NK-92 (cell line): ENCODE measurements around the gene TMEM181.
"Not testable (repeated sequence)": the region's sequence is repeated elsewhere in the genome, so short reads cannot be mapped to it uniquely, and the experiment has no call there.

ENCODE experiments used
- DNase-seq: peaks from one replicate; lab custom pipeline; 2025; ENCODE audit not compliant: unreplicated experiment; lab: John Stamatoyannopoulos, UW

Gene TMEM181

DNA sequence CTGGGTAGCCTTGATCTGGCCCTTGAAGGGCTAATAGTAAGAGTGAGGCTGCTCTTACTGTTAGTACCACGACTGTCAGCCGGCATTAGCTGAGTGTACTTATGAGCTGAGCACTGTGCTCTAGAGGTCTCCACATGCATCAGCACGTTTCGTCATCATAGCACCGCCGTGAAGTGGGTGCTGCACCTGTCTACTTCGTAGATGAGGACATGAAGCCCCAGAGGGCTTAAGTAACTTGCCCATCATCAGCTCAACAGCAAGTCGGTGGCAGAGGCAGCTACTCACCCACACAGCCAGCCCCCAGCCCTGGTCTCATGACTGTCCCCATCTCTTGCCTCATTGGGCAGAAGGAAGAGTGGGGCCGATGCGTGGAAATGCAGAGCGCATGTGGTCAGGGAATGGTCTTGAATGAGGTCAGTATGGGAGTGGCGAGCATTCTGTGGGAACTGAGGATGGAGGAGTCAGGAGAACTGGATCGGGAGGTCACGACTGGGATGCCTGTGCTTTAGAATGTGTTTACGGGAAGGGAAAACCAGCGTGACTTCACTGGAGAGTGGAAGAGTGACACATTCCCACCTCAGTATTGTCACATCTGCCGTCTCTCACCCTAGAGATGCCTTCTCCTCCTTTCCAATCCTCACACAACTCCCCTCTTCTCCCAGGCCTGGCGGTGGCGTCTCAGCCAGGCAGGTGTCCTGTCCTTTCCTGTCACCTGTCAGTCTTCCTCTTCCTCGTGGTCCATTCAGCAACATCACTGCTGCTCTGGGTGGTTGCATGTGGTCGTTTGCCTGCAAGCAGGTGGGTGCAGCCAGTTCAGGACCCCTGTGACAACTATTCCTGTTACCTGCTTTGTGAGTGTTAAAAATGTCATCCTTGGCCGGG lies 95.9 kb downstream of the TMEM181 start:
- DNase-seq = no peak

DNA sequence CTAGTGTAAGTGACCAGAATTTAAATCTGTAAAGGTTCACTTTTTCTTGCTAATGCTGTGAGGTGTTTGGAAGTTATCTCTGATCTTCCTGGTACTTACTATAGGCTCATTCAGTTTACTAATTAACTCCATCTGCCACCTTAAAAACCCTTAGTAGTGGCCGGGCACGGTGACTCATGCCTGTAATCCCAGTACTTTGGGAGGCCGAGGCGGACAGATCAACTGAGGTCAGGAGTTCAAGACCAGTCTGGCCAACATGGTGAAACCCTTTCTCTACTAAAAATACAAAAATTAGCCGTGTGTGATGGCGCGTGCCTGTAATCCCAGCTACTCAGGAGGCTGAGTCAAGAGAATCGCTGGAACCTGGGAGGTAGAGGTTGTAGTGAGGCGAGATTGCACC lies 97.1 kb downstream of the TMEM181 start:
- DNase-seq = not testable (repeated sequence)

DNA sequence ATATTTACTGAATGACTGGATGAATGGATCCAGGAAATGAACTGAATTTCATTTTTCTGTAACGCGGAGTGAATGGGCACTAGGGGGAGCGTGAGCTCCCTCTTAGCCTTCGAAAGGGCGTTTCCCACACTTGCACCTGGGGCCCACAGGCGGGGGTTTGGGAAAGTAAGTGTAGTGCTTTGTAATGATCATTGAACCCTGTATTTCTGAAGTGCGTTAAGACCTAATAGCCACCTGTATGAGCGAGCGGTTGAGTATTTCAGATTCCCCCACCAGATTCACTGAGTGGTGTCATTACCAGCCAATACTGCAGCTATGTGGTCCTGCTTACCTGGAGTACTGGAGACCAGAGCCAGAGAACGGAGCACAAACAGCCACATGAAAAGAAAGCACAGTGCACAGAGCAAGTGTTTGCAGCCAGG lies 100.5 kb downstream of the TMEM181 start:
- no peak for DNase-seq

DNA sequence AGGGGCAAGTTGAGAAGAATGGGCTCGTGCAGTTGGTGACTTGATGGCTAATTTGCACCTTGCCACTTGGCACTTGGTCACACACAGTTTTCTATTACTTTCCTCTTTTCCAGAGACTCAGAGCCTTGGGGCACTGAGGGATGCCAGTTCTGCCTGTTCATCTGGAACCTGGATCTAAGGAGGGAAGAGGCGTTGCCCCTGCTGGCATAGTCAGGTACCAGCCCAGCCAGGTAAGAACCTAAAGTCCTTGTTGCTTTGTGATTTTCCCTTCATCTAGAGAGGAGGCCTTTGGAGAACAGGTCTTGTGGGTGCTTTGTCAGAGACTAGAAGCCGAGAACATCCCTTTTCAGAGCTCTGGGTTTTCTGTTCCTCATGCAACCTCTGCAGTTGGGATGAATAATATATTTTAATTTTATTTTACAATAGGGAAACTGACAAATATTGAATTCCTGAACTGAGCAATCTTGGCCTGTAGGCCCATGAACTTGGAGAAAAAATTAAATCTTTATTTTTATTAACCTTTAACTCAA lies 101.3 kb downstream of the TMEM181 start:
- no peak for DNase-seq

DNA sequence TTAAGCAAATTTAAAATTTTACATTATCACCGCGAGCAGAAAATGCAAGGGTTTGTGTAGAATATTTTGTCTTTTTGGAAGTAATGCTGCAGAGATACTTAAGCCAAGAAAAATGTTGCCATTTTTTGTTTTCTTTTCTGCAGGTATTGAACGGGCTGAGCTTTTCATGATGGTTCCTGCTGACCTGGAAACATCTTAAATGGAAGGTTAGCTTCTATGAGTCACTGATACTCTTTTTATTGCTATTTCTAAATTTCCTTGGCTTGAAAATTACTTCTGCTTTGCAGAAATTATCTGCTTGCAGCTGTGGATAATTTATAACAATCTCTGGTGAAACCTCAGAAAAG lies 102.7 kb downstream of the TMEM181 start:
- no peak for DNase-seq

DNA sequence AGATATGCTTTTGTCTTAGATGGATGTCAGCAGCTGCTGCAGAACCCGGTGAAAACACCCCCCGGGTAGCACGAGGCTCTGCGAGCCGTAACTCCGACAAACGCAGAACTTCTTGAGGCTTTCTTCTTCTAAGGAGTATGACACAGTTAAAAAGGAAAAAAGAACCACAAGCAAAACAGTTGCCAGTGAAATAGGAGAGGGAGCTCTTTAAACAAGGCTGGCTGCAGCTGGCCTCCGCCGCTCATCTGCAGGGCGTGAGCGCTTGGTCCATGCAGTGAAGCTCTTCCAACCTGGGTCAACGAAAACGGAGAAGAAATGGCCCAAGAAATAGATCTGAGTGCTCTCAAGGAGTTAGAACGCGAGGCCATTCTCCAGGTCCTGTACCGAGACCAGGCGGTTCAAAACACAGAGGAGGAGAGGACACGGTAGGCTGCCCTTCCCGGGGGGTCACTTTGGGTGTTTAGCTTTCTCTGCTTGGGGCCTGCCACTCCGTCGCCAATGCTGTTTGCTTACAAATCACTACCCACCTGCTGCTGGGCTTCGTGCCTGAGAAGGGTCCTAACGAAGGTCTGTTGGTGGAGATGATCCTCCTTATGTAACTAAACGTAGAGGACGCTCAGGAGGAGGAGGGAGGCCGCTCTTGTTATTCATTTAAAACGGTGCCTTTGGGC lies 103.2 kb downstream of the TMEM181 start:
- no peak for DNase-seq

DNA sequence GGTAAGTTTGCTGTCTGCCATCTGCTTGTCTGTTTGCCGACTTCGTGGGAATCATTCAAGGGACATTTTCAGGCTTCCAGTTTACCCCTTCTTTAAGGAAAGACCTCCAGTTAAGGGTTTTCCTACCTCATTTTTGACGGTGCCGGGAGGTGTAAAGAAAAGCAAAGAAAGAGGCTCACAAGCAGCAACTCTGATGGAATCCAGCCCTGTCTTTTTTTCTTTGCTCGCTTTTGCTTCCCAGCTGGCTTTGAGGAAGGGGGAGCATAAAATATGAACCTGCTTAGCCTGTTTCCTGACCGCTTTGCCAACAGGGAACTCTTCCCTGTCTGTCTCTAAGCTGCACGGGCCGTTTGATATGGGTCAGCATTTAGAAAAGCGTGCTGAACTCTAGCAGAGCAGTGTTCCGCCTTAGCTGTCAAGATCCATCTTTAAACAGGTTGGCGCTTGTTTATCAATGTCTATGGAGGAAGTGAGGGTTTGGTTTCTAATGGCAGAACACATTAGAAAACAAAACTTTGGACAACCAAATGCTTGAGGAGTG lies 103.8 kb downstream of the TMEM181 start:
- no peak for DNase-seq

DNA sequence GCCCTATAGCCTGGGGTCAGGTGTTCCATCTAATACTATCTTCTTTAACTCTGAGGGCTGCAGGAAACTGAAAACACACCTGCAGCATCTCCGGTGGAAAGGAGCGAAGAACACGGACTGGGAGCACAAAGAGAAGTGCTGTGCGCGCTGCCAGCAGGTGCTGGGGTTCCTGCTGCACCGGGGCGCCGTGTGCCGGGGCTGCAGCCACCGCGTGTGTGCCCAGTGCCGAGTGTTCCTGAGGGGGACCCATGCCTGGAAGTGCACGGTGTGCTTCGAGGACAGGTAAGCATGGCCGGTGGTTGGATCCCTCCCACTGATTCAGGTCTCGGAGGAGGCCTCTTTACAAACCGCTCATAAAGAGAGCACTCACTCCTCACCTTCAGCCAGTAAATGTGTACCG lies 105.4 kb downstream of the TMEM181 start:
- no peak for DNase-seq

DNA sequence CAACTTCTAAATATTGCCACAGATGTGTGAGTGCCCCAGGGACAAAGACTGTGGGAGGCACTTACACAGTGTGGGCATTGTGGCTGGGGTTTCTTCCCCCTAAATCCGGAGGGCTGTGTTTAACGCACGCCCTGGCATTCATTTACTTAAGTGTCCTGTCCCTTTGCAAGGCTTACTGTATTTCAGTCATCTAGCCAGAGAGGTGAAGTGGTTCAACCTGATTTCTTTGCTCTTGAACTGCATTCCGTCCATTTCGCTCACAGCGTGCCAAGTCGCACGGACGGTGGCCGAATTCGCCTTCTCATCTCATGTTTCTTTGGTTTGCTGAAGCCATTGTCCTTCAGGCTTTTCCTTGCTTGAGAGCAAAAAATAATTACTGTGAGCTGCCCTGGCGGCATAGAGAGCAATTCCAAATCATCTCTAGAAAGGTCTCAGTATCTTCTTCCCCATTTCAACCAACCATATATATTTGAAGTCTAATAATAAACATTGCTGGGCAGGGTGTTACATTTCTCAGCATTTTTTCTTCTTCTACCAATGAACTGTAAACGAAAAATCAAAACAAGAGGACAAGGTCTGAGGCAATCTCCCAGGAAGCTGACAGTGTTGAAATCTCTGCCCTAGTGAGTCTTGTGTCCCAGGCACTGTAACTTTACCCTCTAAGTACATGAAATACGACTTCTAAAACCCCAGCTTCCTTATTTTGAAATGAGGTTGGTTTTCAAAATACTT lies 106.9 kb downstream of the TMEM181 start:
- DNase-seq = no peak

DNA sequence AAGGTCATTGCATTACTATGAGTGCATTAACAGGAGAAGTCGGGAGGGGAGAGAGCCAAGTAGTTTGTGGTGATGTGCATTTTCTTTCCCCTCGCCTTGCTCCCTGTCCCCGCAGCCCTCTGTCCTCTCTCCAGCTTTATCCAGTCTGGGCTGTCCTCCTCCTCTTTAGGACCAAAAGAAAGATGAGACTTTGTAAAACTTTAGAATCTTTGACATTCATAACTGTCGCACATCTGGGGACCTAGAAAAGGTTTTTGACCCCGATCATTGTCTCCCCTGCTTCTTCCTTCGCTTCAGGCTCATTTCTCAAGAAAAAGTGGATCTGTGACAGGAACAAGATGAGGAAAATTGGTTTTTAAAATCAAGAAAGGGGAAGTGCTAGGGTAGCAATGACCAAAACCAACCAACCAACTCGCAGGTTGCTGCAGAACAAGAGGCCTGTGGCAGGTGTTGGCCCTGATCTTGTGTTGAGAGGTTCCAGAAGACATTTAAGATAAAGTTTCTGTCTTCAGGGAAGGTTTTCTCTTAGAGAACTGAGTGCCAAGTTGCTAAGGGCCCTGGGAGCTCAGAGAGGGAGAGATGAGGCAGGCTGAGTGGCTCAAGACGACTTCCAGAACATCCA lies 107.6 kb downstream of the TMEM181 start:
- no peak for DNase-seq

DNA sequence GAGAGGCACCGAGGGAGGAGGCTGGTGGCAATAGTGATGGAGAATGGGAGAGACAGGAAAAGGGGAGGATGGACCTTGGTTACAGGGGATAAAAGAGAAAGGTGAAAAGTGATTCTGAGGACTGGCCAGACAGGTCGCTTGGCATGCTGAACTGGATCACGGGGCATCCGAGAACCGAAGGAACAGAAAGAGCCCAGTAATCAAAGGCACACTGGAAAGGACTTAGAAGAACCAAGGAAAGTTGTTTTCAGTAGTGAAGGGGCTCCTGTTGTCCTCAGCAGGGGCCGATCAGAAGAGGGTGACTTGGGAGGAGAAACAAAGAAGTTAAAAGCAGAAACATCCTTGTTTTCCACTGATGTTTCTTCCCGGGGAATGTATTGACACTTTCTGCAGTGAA lies 108.8 kb downstream of the TMEM181 start:
- no peak for DNase-seq

DNA sequence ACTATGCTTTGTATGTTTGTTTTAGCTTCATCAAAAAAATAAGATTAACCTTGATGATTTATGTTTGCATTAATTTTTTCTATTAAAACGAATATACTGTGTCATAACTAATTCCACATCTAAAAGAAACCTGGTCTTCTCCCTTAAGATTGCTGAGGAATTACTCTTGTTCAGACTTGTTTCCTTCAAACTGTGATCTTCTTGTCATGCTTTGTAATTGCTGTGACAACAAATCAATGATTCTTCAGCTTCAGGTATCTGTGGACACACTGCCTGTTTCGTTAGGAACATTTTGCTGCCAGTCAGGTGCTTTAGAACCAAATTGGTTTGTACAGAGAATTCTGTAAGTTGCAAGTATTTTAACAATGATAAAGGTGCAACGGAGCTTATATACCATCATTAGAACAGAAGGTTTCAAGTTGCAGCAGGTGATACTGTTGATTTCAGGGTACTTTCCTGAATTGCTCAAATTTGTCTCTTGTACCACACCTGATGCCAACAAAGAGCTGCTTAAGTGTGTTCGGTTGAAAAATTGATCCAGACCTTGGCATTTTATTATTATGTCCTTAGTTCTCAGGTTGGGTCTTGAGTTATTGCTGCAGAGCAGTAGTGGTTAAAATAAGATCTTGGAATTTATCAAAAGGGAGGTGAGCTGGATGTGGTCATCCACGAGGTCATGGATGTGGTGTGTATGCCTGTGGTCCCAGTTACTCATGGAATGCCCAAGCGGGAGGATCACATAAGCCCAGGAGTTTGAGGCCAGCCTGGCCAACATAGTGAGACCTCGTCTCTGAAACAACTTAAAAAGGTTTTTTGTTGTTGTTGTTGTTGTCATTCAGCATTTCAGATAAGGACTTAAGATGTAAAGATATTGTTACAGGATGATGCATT lies 109.5 kb downstream of the TMEM181 start:
- DNase-seq = no peak

DNA sequence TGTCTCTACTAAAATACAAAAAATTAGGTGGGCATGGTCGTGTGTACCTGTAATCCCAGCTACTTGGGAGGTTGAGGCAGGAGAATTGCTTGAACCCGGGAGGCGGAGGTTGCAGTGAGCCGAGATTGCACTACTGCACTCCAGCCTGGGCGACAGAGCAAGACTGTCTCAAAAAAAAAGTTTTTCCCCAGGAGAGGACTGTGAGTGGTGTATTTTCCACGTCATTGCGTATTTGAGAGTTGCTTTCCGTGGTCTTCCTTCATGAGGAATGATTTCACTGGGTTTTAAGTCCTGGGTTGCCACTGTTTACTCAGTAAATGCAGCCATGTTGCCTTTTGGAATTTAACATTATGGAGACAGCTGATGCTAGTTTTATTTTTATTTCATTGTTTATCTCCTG lies 112.2 kb downstream of the TMEM181 start:
- not testable (repeated sequence) for DNase-seq

DNA sequence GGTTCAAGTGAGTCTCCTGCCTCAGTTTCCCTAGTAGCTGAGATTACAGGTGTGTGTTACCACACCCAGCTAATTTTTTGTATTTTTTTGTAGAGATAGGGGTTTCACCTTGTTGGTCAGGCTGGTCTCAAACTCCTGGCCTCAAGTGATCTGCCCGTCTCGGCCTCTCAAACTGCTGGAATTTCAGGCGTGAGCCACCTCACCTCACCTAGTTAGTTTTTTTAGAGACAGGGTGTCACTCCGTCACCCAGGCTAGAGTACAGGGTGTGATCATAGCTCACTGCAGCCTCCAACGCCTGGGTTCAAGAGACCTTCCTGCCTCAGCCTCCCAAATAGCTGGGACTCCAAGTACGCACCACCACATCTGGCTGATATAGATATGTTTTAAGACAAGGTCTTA lies 112.8 kb downstream of the TMEM181 start:
- DNase-seq = no peak

DNA sequence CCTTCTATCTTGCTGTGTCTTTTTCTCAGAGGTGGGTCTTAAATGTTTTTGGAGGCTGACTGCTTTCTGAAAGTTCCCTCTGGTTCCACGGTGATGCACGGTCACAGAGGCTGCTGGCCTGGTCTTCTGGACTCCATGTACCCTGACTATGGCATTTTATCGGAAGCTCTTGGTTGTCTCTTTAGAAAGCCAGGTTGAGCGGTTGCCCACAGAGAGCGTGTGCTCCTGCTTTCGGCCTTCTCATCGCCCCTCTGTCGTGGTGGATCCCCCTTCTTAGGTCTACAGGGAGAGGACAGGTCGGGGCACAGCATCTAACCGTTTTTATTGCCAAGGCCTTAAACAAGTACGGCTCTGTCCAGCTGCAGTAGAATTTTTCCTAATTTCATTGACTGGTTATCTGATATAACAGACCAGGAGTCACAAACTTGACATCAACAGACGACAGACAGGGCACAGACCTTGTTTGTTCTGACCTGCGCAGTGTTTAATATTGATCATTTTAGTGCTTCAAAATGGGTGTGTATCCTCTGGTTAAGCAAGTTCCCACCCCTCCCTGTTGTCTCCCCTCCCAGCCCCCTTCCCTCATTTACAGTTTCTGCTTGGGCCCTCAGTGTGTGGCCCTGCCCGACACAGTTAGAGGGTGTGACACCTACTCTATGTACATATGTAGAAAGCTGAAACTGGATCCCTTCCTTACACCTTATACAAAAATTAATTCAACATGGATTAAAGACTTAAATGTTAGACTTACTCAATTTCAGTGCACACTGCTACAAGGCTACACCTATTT lies 114.6 kb downstream of the TMEM181 start:
- DNase-seq = no peak

DNA sequence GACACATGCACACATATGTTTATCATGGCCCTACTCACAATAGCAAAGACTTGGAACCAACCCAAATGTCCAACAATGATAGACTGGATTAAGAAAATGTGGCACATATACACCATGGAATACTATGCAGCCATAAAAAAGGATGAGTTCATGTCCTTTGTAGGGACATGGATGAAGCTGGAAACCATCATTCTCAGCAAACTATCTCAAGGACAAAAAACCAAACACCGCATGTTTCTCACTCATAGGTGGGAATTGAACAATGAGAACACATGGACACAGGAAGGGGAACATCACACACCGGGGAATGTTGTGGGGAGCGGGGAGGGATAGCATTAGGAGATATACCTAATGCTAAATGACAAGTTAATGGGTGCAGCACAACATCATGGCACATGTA lies 117.2 kb downstream of the TMEM181 start:
- DNase-seq = not testable (repeated sequence)

DNA sequence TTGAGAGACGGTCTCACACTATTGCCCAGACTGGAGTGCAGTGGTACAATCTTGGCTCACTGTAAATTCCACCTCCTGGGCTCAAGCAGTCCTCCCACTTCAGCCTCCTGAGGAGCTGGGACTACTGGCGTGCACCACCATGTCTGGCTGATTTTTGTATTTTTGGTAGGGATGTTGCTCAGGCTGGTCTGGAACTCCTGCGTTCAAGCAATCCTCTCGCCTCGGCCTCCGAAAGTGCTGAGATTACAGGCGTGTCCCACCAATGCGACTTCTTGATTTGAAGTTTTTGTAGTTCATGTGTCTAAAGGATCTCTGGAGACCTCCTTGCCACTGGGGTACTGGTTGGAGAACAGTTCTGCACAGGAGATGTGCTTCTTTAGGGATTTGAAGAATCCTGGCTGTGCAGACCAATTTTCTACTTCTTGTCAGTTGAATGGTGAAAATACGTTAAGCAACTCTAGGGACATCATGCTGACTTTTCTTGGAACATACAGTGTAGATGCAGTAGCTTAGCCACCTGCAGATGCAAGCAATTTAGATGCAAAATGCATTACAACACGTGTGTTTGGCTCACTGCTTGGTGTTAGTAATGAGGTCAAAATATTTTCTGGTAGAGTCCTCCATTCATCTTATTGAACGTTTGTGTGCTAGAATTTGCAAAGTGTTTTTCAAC lies 118.2 kb downstream of the TMEM181 start:
- DNase-seq = no peak

DNA sequence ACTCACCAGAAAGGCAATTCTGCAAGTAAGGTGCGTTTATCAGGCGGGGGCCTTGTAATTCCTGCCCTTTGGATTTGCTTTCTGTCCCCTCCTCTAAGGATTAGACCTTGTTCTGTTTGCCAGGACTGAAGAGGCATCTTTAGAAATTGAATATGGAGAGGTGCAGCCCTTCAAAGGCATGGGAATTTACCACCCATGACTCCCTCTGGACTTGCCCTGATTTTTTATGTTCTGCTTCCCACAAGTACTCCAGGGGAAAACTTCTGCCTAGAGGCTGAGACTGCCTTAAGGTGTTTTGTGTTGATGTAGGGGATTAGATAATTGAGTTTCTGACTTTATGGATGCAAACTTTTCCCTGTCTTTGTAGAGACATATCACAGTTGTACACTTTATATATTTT lies 120.1 kb downstream of the TMEM181 start:
- DNase-seq = no peak

DNA sequence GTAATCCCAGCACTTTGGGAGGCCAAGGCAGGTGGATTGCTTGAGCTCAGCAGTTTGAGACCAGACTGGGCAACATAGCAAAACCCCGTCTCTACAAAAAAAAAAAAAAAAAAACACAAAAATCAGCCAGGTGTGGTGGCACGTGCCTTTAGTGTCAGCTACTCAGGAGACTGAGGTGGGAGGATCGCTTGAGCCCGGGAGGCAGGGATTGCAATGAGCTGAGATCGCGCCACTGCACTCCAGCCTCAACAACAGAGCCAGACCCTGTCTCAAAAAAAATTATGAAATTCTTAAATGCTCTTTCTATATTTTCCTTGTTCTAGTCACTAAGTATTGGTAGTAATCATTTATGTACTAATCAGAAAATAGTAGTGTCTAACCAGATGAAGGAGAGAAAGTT lies 120.6 kb downstream of the TMEM181 start:
- no peak for DNase-seq
